Astrocyte (in vitro differentiated cells and primary cell): ENCODE data around the gene KRT82.

Source experiments
- CTCF ChIP-seq: IDR thresholded peaks from 2 replicates; pipeline ENCODE4 v1.5.1; 2011; ENCODE audit warnings: low read depth, mild to moderate bottlenecking, inconsistent platforms, low read length, moderate library complexity; ENCODE audit not compliant: insufficient read depth
- EZH2 ChIP-seq: IDR thresholded peaks from 2 replicates; pipeline ENCODE4 v1.6.1; 2012; ENCODE audit warnings: mild to moderate bottlenecking, low read length, inconsistent platforms; ENCODE audit not compliant: insufficient read depth

GRCh38 chr12:52425466-52425865 lies 19.3 kb upstream of the KRT82 start:
- TF ChIP-seq CTCF (no peak), EZH2 (no peak)
